AG08396 (cell line): ENCODE measurements around the gene TOLLIP.

Experiments
- DNase-seq: peaks from one replicate; pipeline ENCODE4 v3.0.0; 2012; ENCODE audit warnings: low spot score, mixed read lengths

The TOLLIP gene

DNA sequence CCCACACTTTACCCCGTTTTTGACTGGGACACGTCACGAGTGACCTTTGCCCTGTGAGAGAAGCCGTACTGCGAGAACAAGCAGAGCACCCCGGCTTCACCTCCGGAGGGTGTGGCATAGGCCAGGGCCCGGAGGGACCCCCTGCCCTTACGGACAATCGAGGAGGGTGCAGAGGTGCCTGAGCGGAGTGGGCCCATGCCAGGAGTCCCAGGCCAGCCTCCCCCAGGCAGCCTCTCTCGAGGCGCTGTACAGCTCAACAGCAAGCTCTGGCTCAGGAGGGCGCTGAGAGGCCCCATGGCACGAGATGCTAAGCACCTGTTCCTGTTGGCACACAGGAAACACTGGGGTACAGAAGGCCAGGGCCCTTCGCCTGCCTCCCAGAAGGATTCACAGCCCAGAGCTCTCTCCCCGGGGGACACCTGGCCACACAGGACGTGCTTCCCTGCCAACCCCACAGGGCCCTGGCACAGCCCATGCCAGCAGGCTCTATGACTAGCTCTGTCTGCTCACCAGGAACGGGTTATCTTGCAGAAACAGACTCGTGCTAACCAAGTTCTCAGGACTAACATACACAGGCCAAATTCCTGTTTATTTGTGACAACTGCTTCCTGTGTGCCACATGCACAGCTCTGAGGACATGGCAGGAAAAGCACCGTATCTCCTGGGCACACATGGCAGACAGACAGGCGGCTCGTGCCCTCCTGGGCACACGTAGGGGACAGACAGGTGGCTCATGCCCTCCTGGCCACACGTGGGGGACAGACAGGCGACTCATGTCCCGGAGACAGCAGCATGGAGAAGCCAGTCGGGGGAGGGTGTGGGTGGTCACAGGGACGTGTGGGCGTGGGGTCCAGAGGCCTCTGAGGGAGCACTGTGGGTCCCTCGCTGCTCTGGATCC is 11.6 kb downstream of the TOLLIP start:
- no peak for DNase-seq

DNA sequence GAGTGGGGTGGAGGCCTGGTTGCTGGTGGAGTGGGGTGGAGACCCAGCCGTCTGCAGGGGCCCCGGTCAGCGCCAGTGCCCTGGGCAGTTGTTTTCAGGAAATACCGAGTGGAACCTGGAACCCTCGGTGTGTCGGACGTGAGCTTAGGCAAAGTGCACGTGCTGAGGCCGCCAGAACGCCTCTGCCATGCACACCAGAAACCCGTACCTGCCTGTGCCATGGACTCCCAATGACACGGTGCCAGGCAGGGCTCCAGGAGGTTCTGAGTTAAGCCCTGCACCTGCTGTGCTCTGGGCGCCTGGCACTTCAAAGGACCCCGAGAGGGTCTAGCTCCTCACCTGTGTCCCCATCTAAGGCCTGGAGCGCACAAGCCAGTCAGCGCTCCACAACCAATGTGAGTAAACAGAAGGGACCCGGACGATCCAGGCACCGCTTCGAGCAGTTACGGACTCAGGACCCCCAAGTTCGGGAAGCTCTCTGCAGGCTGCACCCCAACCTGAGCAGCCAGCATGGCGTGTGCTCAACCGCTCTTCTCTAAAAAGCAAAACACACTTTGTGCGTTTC is 12.3 kb downstream of the TOLLIP start:
- DNase-seq, result no peak

DNA sequence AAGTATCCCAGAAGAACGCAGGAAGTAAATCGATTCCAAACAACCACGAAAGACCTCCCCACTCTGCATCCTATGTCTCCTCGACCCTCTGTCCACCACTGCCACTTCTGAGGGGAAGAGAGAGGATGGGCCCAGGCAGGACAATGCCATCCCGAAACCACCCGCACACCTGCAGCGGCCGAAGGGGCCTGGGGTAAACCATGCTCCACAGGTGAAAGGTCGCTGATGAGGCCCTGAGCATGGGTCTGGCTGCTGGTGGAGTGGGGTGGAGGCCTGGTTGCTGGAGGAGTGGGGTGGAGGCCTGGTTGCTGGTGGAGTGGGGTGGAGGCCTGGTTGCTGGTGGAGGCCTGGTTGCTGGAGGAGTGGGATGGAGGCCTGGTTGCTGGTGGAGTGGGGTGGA is 13.1 kb downstream of the TOLLIP start:
- no peak for DNase-seq

DNA sequence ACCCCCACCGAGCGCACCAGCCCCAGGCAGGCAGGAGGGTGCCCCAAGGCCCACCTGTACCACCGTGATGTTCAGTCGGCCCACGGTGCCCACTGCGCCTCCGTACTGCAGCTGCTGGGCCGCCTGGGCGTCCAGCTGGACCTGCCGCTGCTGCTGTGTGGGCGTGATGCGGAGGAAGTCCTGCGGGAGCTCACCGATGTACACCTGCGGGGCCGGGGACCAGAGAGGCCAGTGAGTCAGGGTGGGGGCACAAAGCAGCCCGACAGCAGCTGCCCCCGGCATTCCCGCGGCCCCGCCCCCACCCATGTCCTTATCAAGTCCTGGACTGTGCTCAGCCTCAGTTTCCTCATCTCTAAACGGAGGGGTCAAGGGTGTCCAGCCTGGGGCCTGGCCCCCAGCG is 13.8 kb downstream of the TOLLIP start:
- DNase-seq, result no peak

DNA sequence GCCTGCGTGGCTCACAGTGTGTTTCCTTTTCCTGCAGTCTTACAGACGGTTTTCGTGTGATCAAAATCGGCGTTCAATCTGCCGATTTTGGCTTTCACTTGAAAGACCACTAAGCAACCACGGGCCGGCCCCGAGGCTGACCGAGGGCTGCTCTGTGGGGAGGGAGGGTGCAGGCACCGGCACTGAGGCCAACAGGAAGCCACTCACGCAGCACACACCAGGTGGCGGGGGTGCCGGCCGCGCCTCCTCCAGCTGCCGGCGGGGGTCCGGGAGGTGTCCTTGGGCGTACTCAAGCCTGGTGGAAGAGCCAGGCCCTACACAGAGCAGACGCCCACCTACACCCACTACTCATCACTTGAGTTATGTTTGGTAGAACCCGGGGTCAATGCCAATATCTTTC is 14.3 kb downstream of the TOLLIP start:
- DNase-seq, result no peak

DNA sequence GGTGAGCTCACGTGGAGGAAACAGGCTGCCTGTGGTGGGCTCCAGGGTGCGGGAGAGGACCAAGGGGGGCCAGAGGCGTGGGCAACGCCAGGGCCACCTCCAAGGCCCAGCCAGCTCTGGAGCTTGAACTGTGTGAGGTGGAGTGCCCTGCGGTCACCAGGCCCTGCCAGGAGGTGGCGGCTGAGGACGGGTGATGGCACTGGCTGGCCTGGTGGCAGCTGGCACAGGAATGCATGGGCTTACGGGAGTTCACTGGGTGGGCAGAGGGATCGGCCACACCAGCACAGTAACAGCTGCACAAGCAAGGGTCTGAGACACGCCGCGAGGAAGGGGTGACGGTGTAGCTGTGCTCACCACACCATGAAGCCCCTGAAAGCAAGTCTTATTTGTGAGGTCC is 15.8 kb downstream of the TOLLIP start:
- peak; percentile 43 for DNase-seq

DNA sequence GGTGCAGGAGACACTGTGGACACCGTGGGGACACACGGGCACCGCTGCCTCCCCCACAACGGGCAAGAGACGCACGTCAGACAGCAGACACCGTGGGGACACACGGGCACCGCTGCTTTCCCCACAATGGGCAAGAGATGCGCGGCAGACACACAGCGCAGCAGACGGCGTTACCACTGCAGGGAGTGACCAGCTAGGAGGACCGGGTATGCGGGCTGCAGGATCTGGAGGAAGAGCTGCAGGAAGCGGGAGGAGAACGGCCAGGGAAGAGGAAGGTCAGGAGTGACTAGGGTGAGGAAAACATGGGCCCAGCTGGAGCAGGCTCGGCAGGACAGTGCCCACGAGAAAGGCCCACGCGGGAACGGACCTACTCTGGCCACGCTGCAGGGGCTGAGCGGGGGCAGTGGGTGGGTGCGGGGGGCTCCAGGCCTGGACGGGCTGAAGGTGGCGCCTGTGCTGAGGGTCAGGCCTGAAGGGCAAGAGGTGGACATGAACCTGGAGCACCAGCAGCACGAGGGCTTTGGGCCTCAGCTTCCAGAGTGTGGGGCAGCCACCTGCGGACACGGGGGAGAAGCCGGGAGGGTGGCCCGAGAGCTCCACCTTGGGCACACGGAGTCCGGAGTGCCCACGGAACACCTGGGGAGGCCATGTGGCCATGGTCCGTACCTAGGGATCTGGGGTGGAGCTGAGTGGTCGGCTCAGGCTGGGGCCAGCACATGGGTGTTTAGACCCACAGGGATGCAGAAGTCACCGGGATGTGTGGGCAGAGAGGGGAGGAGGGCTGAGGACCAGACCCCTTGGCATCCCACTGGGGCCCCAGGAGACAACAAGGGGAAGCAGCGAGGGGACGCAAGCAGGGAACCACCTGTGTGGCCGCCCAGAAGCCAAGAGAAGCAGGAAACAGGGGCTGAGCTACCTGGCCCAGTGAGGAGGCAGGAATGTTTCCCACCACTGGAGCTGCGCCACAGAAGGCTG is 16.5 kb downstream of the TOLLIP start:
- no peak for DNase-seq

DNA sequence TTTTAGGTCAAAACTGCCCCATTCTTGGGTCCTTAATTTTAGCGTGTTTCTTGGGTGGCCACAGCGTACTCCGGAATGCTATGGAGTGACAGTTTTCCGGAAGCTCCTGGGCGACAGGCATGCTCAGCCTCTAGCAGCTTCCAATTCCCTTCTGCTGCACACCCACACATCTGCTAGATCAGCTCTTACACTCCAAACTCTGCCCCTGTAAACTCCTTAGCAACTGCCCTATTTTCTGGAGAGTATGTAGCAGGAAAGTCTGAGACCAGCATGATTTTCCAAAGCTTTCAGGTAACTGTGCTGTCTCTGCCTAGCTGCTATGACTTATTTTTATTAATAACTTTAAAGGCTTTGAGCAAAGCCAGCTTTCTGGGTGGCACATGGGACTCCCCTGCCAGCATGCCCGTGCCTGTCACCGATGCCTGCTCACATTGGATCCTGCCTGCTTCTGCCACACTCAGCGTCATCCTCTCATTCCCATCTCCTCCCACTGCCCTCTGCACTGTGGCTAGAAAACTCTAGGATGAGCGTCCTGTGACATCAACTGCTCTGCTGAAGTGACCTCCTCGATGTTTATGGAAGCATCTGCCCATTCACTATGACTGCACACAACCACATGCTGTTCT is 17.3 kb downstream of the TOLLIP start:
- DNase-seq, result no peak

DNA sequence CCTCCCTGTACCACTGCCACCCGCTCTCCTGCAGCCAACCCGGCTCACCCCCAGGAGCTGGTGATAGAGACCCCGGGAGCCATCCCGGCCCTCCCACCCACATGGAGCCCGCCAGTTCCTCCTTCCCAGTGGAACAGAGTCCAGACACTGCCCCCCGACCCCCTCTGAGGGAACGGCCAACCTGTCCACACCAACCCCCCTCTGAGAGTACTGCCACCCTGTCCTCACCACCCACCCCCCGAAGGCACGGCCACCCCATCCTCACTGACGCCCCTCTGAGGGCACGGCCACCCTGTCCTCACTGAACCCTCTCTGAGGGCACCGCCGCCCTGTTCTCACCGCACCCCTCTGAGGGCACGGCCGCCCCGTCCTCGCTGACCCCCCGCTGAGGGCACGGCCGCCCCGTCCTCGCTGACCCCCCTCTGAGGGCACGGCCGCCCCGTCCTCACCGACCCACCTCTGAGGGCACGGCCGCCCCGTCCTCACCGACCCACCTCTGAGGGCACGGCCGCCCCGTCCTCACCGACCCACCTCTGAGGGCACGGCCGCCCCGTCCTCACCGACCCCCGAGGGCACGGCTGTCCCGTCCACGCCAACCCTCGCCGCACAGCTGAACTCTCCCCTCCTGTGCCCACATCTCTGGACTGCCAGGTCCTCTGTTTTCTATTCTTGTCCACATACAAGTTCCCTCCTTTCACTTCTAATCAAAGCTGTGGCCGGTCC is 18.0 kb downstream of the TOLLIP start:
- DNase-seq, result no peak

DNA sequence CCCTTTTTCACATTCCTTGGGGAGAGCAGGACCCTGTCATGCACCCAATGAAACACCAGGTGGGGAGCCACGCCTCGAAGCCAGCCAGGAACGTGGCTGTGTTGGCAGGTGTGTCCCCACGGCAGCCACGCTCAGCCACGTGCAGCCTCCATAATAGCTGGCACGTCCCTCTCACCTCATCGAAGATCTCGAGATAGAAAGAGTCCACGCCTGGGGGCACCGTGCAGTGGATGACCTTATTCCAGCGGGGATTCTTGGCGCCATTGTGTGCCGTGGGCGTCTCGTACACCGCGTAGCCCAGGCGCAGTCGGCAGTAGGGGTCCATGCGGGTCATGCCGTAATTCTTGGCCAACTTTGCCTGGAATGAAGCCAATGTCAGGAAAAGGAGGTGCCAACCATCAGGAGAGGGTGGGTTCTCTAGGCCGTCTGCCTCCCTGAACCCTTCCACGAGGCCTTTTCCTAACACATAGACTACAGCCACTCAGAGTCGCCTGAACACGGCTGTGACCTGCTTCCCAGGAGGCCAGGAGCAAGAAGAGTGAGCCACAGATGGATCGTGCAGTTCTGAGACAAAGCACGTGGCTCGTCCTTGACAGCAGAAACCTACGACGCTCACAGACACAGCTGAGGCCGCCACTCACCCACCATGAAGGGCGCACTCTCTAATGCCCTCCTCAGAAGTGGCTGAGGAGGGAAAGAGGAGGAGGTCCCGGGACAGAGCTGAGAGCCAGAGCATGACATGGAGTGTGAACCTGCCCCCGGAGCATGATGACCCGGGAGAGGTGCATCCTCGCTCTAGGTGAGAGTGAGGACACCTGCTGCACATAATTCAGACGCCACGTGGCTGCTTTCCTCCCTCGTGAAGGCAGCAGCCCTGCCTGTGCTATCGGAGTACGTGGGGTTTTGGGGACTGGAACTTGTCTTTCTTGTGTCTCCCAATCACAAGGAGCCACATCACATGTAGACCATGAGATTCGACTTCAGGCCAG is 19.1 kb downstream of the TOLLIP start:
- no peak for DNase-seq

DNA sequence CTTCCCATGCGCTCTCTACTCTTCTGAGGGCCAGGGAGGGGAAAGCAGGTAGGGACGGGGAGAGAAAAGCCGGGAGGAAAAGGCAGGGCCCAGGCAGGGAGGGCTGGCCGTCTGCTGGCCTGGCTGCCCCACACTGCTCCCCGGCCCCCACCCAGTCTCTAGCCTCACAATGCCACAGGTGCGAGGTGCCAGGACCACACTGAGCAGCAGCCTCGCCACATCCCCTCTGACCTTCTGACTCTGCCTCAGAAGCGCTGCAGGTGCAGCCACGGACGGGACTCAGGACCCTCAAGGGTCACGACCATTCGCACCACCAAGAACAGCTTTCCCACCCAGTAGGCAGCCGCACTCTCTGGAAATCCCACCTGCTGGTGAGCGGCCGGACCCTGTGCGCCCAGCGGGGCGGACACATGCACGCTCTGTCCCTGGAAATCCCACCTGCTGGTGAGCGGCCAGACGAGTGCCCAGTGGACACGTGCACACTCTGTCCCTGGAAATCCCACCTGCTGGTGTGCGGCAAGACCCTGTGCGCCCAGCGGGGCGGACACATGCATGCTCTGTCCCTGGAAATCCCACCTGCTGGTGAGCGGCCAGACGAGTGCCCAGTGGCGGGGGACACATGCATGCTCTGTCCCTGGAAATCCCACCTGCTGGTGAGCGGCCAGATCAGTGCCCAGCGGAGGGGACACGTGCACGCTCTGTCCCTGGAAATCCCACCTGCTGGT is 20.1 kb downstream of the TOLLIP start:
- no peak for DNase-seq

DNA sequence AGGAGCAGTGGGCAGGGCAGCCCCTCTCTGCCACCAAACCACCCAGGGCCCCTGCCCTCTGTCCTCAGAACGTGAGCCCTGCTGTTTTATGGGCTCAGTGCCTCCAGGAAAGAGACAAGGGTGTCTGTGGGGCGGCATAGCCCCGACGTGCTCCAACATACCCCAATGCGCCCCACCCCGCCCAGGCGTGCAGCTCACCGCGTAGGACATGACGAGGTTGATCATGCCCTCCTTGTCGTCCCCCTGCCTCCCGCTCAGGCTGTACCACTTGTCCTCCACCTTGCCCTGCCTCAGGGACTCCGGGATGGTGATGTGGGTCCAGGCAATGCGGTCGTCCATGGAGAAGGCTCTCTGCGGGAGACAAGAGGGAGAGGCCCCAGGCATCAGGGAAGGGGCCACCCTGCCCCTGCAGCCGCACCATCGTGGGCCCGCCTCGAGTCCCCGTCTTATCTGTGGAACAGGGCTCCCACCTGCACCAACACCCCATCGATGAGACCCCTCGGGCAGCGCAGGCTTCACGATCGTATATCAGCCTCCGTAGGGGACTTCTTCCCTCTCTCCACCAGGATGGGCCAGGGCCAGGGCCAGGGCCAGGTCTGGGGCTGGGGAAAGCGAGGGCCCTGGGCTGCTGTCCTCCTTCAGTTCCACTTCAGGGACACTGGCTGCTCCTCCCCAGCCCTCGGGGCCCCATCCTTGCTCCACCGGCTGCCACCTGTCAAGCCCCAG is 20.8 kb downstream of the TOLLIP start:
- no peak for DNase-seq

DNA sequence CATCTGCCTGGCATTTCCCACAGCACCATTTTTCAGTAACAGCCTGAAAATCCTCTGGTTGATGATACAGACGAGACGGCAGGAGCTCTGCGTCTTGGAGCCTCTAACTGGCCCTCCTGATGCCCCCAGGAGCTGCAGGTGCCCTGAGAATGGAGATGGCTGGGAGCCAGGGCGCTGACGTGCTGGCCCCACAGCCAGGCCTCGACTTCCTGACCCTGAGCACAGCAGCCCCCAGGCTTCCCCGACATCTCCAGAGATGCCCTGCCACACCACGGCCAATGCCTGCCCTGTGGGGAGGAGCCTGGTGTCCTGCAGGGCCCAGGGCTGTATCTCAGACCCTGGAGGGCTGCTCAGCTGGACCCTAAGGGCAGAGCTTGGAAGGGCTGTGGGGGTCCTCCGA is 21.5 kb downstream of the TOLLIP start:
- no peak for DNase-seq

DNA sequence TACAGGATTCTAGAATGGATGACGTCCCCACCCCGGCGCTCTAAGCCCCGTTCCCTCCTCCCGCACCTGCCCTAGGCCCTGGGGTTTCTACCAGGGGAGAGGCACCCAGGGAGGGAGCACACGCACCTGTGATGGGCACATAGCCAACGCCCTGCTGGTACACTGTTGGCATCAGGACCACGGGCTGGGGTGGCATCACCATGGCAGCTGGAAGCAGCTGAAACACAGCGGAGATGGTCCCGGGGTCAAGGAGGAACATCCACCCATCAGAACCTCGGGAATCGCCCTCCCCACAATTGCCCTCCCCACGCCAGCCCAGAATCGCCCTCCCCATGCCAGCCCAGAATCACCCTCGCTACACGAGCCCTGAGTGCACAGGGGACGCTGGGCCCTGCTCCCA is 23.6 kb downstream of the TOLLIP start:
- DNase-seq, result no peak

DNA sequence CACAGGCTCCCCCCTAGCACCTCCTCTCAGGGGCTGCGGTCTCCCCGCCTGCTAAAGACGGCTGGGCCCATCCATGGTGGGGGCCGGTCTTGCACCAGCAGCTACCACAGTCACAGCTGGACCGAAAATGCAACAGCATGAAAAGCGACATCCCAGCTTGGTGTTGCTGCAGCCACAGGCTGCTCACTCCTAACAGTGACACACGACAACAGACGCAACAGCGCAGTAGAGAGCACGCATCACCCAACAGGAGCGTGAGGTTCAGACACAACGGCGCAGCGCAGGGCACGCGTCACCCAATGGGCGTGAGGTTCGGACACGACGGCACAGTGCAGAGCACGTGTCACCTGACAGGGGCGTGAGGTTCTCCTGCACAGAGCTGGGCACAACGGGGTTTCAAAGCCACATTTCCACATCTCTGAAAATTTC is 24.1 kb downstream of the TOLLIP start:
- DNase-seq, result no peak

DNA sequence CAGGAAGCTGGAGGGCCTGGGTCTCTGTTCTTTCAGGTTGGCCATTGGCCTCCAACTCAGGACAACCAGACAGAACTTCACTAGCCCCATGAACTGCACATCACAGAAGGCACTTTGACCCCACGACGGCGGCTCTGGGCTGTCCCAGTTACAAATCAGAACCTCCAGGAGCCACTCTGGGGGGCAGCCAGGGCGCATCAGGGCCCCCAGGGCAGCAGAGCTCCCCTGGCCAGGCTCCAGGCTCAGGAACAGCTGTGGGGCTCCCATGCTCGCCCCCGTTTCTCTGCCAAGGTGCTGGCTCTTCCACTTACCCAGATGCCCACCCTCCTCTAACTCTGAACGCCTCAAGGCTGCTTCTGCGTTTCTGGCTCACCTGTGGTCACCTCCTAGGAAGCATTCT is 25.5 kb downstream of the TOLLIP start:
- no peak for DNase-seq

DNA sequence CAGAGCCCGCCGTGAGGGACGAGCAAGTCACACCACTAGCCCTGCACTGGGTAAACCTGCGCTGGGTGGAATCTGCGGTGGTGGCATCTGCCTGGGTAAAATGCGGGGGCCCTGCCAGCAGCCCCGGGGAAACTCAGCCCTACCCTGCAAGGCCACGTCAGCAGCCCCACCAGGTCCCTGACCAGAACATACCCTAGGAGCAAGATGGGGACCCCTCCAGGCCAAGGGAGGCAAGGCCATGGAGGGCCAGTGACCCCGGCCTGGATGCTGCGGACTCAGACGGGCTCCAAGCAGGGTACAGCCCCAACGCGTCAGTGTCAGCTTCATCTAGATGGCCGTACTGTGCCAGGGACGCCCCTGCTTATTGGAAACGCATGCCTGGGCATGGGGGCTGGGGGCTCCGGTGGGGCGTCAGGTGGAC is 26.3 kb downstream of the TOLLIP start:
- DNase-seq, result no peak

DNA sequence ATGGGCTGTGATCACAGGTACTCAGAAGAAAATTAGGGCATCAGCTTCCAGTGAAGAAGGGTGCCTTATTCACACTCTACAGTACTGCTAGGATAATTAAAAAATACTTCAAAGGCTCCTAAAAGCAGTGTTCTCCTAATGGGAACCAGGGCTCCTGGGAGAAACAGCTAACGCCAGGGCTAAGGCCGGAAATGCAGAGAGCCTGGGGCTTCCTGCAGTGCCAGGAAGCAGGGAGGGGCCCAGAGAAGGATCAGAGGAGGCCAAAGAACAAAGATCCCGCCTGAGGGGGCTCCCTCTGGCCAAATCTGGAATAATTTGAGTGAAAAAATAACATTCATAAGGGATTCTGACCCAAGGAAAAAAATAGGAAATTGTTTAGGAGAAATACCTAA is 27.5 kb downstream of the TOLLIP start:
- DNase-seq, result no peak
